NCI-H774 (cell line): ENCODE measurements around the gene SMCO4.
A peak's percentile ranks its signal among the peaks of the same experiment; 100 is the strongest.

ENCODE experiments used
- DNase-seq: peaks from one replicate; lab custom pipeline; 2025; lab: John Stamatoyannopoulos, UW

SMCO4 gene

DNA sequence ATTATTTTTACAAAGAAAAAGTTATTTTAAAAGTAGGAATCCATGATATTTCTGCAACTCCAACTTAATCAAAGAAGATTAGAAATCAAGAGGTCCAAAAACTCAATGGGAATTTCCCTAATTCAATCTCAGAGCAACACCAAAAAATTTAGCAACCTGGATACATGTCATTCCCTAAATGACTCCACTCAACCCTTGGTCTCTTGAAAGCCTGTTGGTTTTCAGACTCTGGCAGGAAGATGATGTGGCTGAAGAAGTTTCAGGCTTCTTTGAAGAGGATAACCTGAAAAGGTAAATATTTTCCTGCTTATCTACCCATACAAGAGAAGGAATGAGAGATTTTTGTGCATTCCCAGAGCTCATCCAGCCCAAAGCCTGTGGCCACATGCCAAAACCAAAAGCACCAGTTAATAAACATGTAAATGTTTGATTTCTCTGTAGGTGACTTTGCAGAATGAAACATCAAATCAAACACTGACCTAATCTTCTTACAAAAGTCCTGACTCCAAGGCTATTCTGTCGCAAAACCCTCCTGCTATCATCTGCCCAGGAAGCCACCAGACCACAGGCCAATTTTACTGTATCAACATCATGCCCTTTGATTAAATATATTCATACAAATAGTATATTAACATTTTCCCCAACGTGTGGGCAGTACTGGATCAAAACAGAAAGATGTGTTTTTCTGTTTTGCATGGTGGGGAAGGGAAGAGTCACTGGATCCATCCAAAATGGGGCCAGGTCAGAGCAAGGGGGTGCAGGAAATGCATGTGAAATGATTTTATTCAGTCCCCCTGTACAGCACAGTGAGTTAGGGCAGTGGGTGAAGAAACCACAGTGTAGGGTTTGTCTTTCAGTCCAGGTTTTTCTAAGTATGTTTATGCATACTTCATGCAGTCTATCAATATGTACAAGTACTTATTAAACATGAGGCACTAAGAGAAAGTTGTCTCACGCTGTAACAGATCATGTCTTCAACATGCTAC, 38.8 kb downstream of the SMCO4 start:
- DNase-seq: no peak

GRCh38 chr11:93501856-93502255, 41.3 kb downstream of the SMCO4 start:
- DNase-seq: no peak

DNA sequence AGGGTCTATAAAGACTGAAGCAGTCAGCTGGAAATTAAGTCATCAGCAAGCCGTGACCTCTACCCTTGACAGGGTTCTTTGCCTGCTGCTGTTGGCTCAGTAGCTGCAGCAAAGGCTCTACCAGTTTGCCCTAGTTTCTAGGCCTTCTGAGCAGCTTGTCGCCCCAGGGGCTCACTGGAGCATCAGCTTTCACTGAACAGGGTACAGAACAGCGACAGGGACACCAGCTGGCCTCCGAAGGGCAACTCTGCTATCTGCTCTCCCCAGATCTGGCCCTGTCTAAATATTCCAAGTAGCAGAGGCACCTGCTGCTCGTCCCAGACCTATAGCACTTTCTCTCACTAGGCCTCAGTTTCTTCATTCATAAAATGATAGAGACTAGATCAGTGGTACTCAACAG, 42.4 kb downstream of the SMCO4 start:
- DNase-seq: no peak

- no peak for DNase-seq
These were observed 44.5 kb downstream of the SMCO4 start for GRCh38 chr11:93498641-93499040.

DNA sequence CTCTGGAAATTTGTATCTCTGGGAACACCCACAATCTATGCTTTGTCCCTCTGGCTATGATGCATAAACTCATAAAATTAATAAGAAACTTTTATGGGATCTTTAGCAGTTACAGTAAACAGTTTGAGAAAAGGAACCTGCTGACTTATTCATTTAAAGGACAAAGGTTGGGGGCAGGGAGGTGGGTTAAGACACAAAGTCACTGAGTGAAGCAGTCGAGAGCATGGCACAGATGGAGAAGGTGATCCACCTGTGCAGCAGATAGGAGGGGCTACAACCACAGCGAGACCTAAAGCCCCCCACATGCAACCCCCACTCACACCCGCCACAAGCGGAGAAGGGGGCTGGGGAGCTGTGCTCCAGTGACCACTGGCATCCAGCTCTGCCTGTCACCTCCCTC, 45.0 kb downstream of the SMCO4 start:
- no peak for DNase-seq

DNA sequence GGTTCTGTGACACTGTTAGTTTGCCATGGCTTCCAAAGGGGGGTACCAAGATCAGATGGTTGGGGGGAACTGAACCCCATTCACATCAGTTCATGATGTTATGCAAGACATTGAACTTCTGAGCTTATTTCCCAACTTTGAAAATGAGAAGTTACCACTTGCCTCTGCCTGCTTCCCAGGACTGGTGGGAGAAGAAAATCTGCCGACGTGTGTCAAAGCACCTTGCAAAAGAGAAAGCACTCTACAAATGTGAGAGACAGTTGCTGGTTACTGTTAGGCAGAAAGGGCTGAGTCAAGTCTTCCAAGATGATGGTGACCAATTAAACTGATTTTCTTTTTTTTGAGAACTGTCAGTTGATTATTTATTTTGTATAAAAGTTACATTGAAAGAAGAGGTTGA, 45.6 kb downstream of the SMCO4 start:
- no peak for DNase-seq

- no peak for DNase-seq
These were observed 48.8 kb downstream of the SMCO4 start for GRCh38 chr11:93494357-93494756.

- DNase-seq: peak; percentile 27
These were observed 49.8 kb downstream of the SMCO4 start for GRCh38 chr11:93493252-93493897.

DNA sequence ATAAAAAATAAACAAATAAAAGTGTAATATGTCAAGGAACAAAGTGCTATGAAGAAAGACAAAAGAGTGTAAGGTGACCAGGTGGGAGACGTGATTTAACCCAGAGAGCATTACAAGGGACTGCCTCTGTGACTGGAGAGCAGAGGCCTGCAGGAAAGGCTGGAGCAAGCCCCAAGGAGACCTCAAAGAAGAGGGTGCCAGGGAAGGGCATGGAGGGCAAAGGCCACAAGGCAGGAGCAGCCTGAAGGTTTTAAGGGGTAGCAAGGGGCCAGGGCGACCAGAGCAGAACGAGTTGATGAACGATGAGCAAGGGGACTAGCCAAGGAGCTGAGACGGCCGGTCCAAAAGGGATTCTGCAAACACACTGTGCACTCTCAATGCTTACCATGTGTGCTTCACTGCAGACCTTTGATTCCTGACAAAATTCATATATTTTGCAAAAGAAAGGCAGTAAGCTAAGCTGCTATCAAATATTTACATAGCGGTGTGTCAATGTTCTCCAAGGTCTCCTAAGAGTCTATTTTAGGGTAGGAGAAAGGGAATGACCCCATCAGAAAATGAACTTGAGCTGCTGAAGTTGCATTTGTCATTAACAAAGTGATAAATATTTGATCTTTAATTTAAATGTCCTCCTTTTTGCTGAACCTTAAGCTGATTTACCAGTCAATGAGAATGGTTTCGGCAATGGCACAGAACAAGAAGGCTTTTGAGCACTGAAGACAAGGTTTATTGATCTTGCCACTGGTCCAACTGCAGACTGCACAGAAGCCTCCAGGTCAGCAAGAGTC, 50.5 kb downstream of the SMCO4 start:
- DNase-seq: no peak

DNA sequence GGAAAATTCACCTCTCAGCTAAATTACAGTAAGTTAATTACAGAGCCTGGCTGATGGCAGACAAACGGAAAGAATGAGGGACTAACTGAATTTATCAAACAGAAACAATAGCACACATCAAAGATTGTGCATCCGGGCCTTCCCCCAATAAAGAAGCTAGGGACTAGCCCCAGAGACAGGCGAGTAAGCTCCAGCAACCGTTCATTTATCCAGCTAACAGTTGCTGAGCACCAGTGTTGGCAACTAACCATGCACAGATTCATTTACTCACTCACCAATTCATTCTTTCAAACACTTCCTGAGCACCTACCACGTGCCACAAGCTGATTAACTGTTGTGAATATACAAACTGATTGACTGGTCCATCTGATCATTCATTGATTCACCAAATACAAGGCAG, 51.2 kb downstream of the SMCO4 start:
- DNase-seq: no peak

- no peak for DNase-seq
These were observed 52.1 kb downstream of the SMCO4 start for GRCh38 chr11:93490996-93491618.

- no peak for DNase-seq
These were observed 53.4 kb downstream of the SMCO4 start for GRCh38 chr11:93489841-93490240.

- DNase-seq: peak; percentile 35
These were observed 56.1 kb downstream of the SMCO4 start for GRCh38 chr11:93487032-93487483.

GRCh38 chr11:93485983-93486382, 57.2 kb downstream of the SMCO4 start:
- DNase-seq: no peak

GRCh38 chr11:93484716-93485115, 58.5 kb downstream of the SMCO4 start:
- no peak for DNase-seq

DNA sequence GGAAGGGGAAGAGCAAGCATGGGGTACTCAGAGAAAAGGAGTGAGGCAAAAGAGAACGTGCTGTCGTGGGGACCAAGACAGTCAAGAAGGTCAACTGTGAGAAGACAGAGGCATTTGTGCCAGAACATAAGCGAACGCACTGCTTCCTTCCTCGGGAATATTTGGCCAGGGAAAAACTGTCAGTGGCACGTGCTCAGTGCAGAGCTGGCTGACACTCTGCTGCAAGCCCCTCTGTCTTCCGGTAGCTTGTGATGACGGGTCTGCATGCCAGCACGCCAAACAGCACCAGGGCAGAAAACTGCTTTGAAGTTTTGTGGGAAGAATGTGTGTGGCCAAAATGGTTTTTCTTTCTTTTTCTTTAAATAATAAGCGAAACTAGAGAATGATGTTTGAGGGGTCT, 60.6 kb downstream of the SMCO4 start:
- no peak for DNase-seq

- DNase-seq: no peak
These were observed 61.5 kb downstream of the SMCO4 start for GRCh38 chr11:93481696-93482095.

DNA sequence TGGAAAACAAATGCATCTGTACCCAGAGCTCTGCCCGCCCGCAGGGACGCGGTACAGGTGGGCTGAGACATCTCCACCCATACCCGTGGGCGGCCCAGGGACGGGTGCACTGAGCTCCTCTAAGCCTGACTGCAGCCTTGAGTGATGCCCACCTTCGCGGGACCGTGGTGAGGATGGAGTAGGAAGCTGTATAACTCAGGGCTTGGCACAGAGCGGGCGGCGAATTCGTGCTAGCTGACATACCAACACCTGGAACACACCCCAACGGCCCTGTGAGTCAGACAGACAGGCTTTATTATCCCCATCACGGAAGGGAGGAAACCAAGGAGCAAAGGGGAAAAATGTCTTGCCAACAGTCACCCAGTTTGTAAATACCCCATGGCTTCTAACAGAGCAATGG, 61.9 kb downstream of the SMCO4 start:
- DNase-seq: no peak

DNA sequence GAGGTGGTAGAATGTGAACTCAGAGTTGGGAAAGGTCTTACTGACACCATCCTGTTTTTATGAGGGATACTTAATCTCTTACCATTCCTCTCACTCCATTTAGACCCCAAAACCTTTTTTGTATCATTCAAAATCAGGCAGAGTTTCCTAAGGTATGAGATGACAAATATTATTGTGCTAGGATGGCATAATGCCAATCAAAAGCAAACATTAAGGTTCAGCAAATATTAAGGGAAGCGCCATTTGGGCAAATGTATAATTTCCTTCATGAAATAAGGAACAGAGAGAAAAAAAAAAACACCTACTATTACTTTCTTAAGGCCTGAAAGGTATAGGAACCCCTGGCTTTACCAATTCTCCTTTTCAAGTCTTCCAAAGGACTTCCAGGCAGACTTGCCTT, 62.4 kb downstream of the SMCO4 start:
- no peak for DNase-seq

GRCh38 chr11:93480256-93480655, 62.9 kb downstream of the SMCO4 start:
- DNase-seq: no peak

GRCh38 chr11:93478841-93479240, 64.3 kb downstream of the SMCO4 start:
- no peak for DNase-seq

DNA sequence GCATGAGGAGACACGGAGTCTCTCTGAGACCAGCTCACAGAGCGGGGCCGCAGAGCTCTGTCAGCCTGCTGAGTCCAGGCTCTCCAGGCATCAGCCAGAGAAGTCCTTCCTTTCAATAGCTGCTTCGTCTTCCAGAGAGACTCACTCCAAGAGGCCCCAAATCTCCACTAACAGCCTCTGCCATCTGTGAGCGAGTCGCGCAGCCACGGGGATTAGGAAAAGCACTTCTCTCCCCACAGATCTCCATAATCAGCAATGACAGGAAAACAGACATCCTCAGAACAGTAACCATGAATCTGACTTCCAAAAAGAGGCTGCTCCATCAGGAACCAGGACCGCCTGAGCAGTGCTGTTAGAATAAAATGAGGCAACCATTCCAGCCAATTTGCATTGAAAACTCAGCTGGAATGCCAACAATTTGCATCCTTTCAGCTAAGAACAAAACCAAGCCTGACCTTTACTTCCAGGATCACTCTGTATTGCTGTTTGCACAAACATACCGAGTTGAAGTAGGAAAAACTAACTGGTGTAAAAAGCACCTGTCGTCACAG, 65.4 kb downstream of the SMCO4 start:
- DNase-seq: no peak
